H9 (cell line): Measurements from ENCODE around the gene GRID1. TPM values are rescaled to one million over a fixed set of nuclear protein-coding genes. Genes with fewer than 3 reads are reported as not detected.

Experiments used
- DNase-seq: peaks from one replicate; pipeline ENCODE4 v3.0.0-alpha.2; 2017
- H2AFZ ChIP-seq: one replicate; pipeline ENCODE4 v1.6.1; 2013; ENCODE audit warnings: mild to moderate bottlenecking, low read length, control low read depth, moderate library complexity
- H2AK5ac ChIP-seq: 2 replicates; pipeline ENCODE4 v1.6.1; 2013; ENCODE audit warnings: low read length, control low read depth, mixed read lengths; ENCODE audit not compliant: insufficient read length
- H2BK120ac ChIP-seq: one replicate; pipeline ENCODE4 v1.6.1; 2013; ENCODE audit warnings: low read depth, mild to moderate bottlenecking, low read length, control low read depth, inconsistent platforms; ENCODE audit not compliant: poor library complexity, severe bottlenecking
- H2BK12ac ChIP-seq: 2 replicates; pipeline ENCODE4 v1.6.1; 2013; ENCODE audit warnings: low read length, control low read depth, mixed read lengths, low read depth; ENCODE audit not compliant: insufficient read length
- H2BK15ac ChIP-seq: 2 replicates; pipeline ENCODE4 v1.6.1; 2013; ENCODE audit warnings: low read depth, low read length, control low read depth
- H2BK20ac ChIP-seq: one replicate; pipeline ENCODE4 v1.6.1; 2013; ENCODE audit warnings: low read depth, mild to moderate bottlenecking, low read length, control low read depth, inconsistent platforms; ENCODE audit not compliant: poor library complexity, severe bottlenecking
- H2BK5ac ChIP-seq: 2 replicates; pipeline ENCODE4 v1.6.1; 2013; ENCODE audit warnings: low read length, control low read depth, mixed read lengths; ENCODE audit not compliant: insufficient read length
- H3K14ac ChIP-seq: 2 replicates; pipeline ENCODE4 v1.6.1; 2013; ENCODE audit warnings: low read length, control low read depth; ENCODE audit not compliant: insufficient read depth
- H3K18ac ChIP-seq: 2 replicates; pipeline ENCODE4 v1.6.1; 2013; ENCODE audit warnings: low read depth, mild to moderate bottlenecking, mixed read lengths, low read length, control low read depth; ENCODE audit not compliant: insufficient read length
- H3K23ac ChIP-seq: 2 replicates; pipeline ENCODE4 v1.6.1; 2013; ENCODE audit warnings: low read length, control low read depth, mixed read lengths, low read depth; ENCODE audit not compliant: insufficient read length
- H3K23me2 ChIP-seq: 2 replicates; pipeline ENCODE4 v1.6.1; 2013; ENCODE audit warnings: low read depth, mild to moderate bottlenecking, mixed read lengths, low read length, control low read depth; ENCODE audit not compliant: insufficient read length, poor library complexity, severe bottlenecking
- H3K27ac ChIP-seq: 2 replicates; pipeline ENCODE4 v1.5.1; 2013; ENCODE audit warnings: low read length, control low read depth, mixed read lengths, low read depth; ENCODE audit not compliant: insufficient read length
- H3K27me3 ChIP-seq: 2 replicates; pipeline ENCODE4 v1.6.1; 2013; ENCODE audit warnings: low read length, control low read depth, inconsistent platforms; ENCODE audit not compliant: insufficient read depth
- H3K4ac ChIP-seq: 2 replicates; pipeline ENCODE4 v1.6.1; 2013; ENCODE audit warnings: low read depth, mild to moderate bottlenecking, control low read depth, inconsistent platforms, low read length, moderate library complexity
- H3K4me1 ChIP-seq: 2 replicates; pipeline ENCODE4 v1.6.1; 2013; ENCODE audit warnings: low read length, control low read depth, inconsistent platforms; ENCODE audit not compliant: insufficient read depth
- H3K4me2 ChIP-seq: 2 replicates; pipeline ENCODE4 v1.6.1; 2013; ENCODE audit warnings: low read length, control low read depth, mixed read lengths; ENCODE audit not compliant: insufficient read length, insufficient read depth
- H3K56ac ChIP-seq: 2 replicates; pipeline ENCODE4 v1.6.1; 2013; ENCODE audit warnings: low read depth, mild to moderate bottlenecking, mixed read lengths, low read length, control low read depth; ENCODE audit not compliant: insufficient read length
- H3K79me1 ChIP-seq: 2 replicates; pipeline ENCODE4 v1.6.1; 2013; ENCODE audit warnings: low read depth, mild to moderate bottlenecking, moderate library complexity, low read length, control low read depth, inconsistent platforms; ENCODE audit not compliant: insufficient read depth, poor library complexity, severe bottlenecking
- H3K79me2 ChIP-seq: 2 replicates; pipeline ENCODE4 v1.6.1; 2013; ENCODE audit warnings: low read length, control low read depth, inconsistent platforms; ENCODE audit not compliant: insufficient read depth
- H3K9ac ChIP-seq: 2 replicates; pipeline ENCODE4 v1.6.1; 2013; ENCODE audit warnings: low read length, control low read depth, mixed read lengths; ENCODE audit not compliant: insufficient read length; ENCODE audit errors: extremely low read depth
- H3K9me3 ChIP-seq: one replicate; pipeline ENCODE4 v1.6.1; 2013; ENCODE audit warnings: low read depth, low read length, inconsistent platforms; ENCODE audit not compliant: control insufficient read depth
- H3T11ph ChIP-seq: one replicate; pipeline ENCODE4 v1.6.1; 2013; ENCODE audit warnings: mild to moderate bottlenecking, low read length, control low read depth, inconsistent platforms
- H4K20me1 ChIP-seq: one replicate; pipeline ENCODE4 v1.6.1; 2013; ENCODE audit not compliant: control insufficient read depth, insufficient read length, insufficient read depth
- H4K5ac ChIP-seq: 2 replicates; pipeline ENCODE4 v1.6.1; 2013; ENCODE audit warnings: low read depth, mild to moderate bottlenecking, mixed read lengths, low read length, control low read depth; ENCODE audit not compliant: insufficient read length
- H4K8ac ChIP-seq: replicated peaks from 2 replicates; pipeline ENCODE4 v1.6.1; 2013; ENCODE audit warnings: low read length, control low read depth, mixed read lengths, low read depth; ENCODE audit not compliant: insufficient read length
- H4K91ac ChIP-seq: 2 replicates; pipeline ENCODE4 v1.6.1; 2013; ENCODE audit warnings: low read depth, mild to moderate bottlenecking, moderate library complexity, mixed read lengths, low read length, control low read depth; ENCODE audit not compliant: insufficient read length
- H3K27ac Mint-ChIP-seq, 3 experiments: 2 replicates in 2 of 3; 3 replicates in 1 of 3; pipeline ENCODE4 v1.8.0; 2020 to 2021; ENCODE audit warnings: mixed read lengths in 3 of 3, mild to moderate bottlenecking in 1 of 3, moderate library complexity in 1 of 3
- H3K27me3 Mint-ChIP-seq: 2 replicates; pipeline ENCODE4 v1.8.0; 2021; ENCODE audit warnings: low read depth, mild to moderate bottlenecking, moderate library complexity, mixed read lengths
- H3K36me3 Mint-ChIP-seq, 3 experiments: 2 replicates in 2 of 3; 3 replicates in 1 of 3; pipeline ENCODE4 v1.8.0; 2020 to 2021; ENCODE audit warnings: low read depth in 3 of 3, mixed read lengths in 3 of 3; ENCODE audit not compliant: insufficient read depth in 1 of 3
- H3K4me1 Mint-ChIP-seq, 2 experiments: 2 replicates each; pipeline ENCODE4 v1.8.0; 2020; ENCODE audit warnings: mixed read lengths in 2 of 2
- H3K4me3 Mint-ChIP-seq, 2 experiments: 2 replicates in 1 of 2; 3 replicates in 1 of 2; pipeline ENCODE4 v1.8.0; 2020 to 2021; ENCODE audit warnings: mild to moderate bottlenecking in 2 of 2, mixed read lengths in 2 of 2, moderate library complexity in 1 of 2
- H3K9me3 Mint-ChIP-seq, 2 experiments: 2 replicates in 1 of 2; 3 replicates in 1 of 2; pipeline ENCODE4 v1.8.0; 2020; ENCODE audit warnings: mild to moderate bottlenecking in 2 of 2, mixed read lengths in 2 of 2, moderate library complexity in 1 of 2
- WGBS: extraction: QIAGEN DNeasy Blood & Tissue Kit; methylation state at CpG from one replicate; pipeline ENCODE4 v1.1.7; 2013; ENCODE audit warnings: missing lambda C conversion rate, low lambda C conversion rate, mixed read lengths; ENCODE audit not compliant: insufficient read length; ENCODE audit errors: extremely low coverage; 5-methylcytosine and 5-hydroxymethylcytosine counted together
- total RNA-seq: library from RNA; stranded (reverse); gene quantifications from 2 replicates; pipeline ENCODE4 v1.2.1, GENCODE V29; 2021
- TF ChIP-seq, protein P1 (sequence below): fragments of 200-600 bp; sonication (generic); conservative IDR thresholded peaks from 3 replicates; pipeline ENCODE4 v1.8.0; 2021; ENCODE audit warnings: antibody characterized with exemption, mild to moderate bottlenecking

GRID1 gene
- total RNA-seq, 1 experiment from 2014 or later = 0.35 TPM

GRCh38 chr10:86260564-86260963 lies 106.0 kb downstream of the GRID1 start:
- no peak overlapping the region for H2AFZ ChIP-seq
- no peaks in the 10 kb centered on the region for H3K79me1 ChIP-seq
- Mint-ChIP-seq H3K4me1 (peaks cover 24 to 28% of the 10 kb centered on the region in 2 experiments), H3K27me3 (peaks cover 24% of the 10 kb centered on the region), H3K36me3 (no peaks in the 10 kb centered on the region), H3K4me3 (no peak overlapping the region; a peak in 1 of 5 replicates), H3K9me3 (peaks cover 2 to 3% of the 10 kb centered on the region in 2 experiments; a peak in 2 of 5 replicates), H3K27ac (no peak overlapping the region)
- no peak overlapping the region for H3K14ac ChIP-seq
- no peak overlapping the region for H2BK12ac ChIP-seq
- no peaks in the 10 kb centered on the region for H4K20me1 ChIP-seq
- H3K79me2 ChIP-seq = no peaks in the 10 kb centered on the region
- H3K9me3 ChIP-seq = no peaks in the 10 kb centered on the region
- no peaks in the 10 kb centered on the region for H3K23me2 ChIP-seq
- no peak overlapping the region for H2BK20ac ChIP-seq
- no peak overlapping the region for H4K91ac ChIP-seq
- H4K5ac ChIP-seq = no peak overlapping the region
- H2AK5ac ChIP-seq = no peak overlapping the region
- H3K4me1 ChIP-seq = no peaks in the 10 kb centered on the region; the same call in 1 of the 2 replicates
- no peak overlapping the region for H3K4me2 ChIP-seq
- no CpG with 5 or more reads among the region's 6 CpGs for WGBS
- no peak overlapping the region for H2BK15ac ChIP-seq
- DNase-seq = peak; percentile 5
- no peak overlapping the region for H2BK5ac ChIP-seq
- no peak overlapping the region for H3K56ac ChIP-seq
- H2BK120ac ChIP-seq = no peak overlapping the region
- no peak overlapping the region for H3K9ac ChIP-seq
- TF ChIP-seq, protein P1, sequence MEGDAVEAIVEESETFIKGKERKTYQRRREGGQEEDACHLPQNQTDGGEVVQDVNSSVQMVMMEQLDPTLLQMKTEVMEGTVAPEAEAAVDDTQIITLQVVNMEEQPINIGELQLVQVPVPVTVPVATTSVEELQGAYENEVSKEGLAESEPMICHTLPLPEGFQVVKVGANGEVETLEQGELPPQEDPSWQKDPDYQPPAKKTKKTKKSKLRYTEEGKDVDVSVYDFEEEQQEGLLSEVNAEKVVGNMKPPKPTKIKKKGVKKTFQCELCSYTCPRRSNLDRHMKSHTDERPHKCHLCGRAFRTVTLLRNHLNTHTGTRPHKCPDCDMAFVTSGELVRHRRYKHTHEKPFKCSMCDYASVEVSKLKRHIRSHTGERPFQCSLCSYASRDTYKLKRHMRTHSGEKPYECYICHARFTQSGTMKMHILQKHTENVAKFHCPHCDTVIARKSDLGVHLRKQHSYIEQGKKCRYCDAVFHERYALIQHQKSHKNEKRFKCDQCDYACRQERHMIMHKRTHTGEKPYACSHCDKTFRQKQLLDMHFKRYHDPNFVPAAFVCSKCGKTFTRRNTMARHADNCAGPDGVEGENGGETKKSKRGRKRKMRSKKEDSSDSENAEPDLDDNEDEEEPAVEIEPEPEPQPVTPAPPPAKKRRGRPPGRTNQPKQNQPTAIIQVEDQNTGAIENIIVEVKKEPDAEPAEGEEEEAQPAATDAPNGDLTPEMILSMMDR = no peak
- no peak overlapping the region for H4K8ac ChIP-seq
- H3K4ac ChIP-seq = no peak overlapping the region
- H3K27me3 ChIP-seq = no peaks in the 10 kb centered on the region
- H3K18ac ChIP-seq = no peak overlapping the region
- H3K23ac ChIP-seq = no peak overlapping the region
- no peak overlapping the region for H3T11ph ChIP-seq
- H3K27ac ChIP-seq = no peak overlapping the region
